Heart right ventricle (tissue), 16 donors: ENCODE measurements around the gene ZNF438. TPM values are rescaled to one million over a fixed set of nuclear protein-coding genes. Genes with fewer than 3 reads are reported as not detected.
A peak's percentile ranks its signal among the peaks of the same experiment; 100 is the strongest.

ENCODE experiments used
- ATAC-seq, 8 donors: fragments of 200-7000 bp; cut with Tn5 transposase; one replicate each; pipeline ENCODE4 v1.9.1; 2020; ENCODE audit warnings: mild to moderate bottlenecking in 8 of 8, moderate library complexity in 8 of 8, moderate number of reproducible peaks in 1 of 8
- DNase-seq, 2 donors: peaks; one replicate each; pipeline ENCODE4 v3.0.0-alpha.2; 2020
- H3K27ac ChIP-seq, 10 donors: fragments of 200-600 bp; sonication (generic) in 2 of 10; one replicate each; pipeline versions ENCODE4 v1.5.0 to v1.8.0; 2020 to 2022; ENCODE audit warnings: mild to moderate bottlenecking in 3 of 10
- H3K27me3 ChIP-seq, 7 donors: fragments of 200-600 bp; one replicate each; pipeline ENCODE4 v1.8.0; 2021 to 2022; ENCODE audit warnings: mild to moderate bottlenecking in 2 of 7
- H3K36me3 ChIP-seq, 9 donors: fragments of 200-600 bp; sonication (generic) in 1 of 9; one replicate each; pipeline versions ENCODE4 v1.5.0 to v1.8.0; 2020 to 2022; ENCODE audit warnings: mild to moderate bottlenecking in 2 of 9
- H3K4me1 ChIP-seq, 9 donors: fragments of 200-600 bp; sonication (generic) in 1 of 9; one replicate each; pipeline versions ENCODE4 v1.5.0 to v1.8.0; 2020 to 2022; ENCODE audit warnings: mild to moderate bottlenecking in 4 of 9
- H3K4me3 ChIP-seq, 10 donors: fragments of 200-600 bp; sonication (generic) in 2 of 10; one replicate each; pipeline versions ENCODE4 v1.5.0 to v1.8.0; 2020 to 2022; ENCODE audit warnings: mild to moderate bottlenecking in 7 of 10, moderate library complexity in 2 of 10
- H3K9me3 ChIP-seq, 11 donors: fragments of 200-600 bp in 10 of 11; sonication (generic) in 2 of 11; one replicate each; pipeline versions ENCODE4 v1.5.0 to v1.8.0; 2013 to 2022; ENCODE audit warnings: mild to moderate bottlenecking in 2 of 11, control low read depth in 1 of 11, moderate library complexity in 1 of 11
- WGBS, 2 donors: extraction: QIAGEN DNeasy Blood & Tissue Kit; methylation state at CpG; one replicate each; pipeline ENCODE4 v1.1.7; 2013; ENCODE audit warnings: inconsistent platforms in 1 of 2; 5-methylcytosine and 5-hydroxymethylcytosine counted together
- intact Hi-C, 10 donors: fragments of 100-400 bp; cut with DNase I; formaldehyde crosslinking; loops; one replicate each; pipeline versions ENCODE4 v1.11.1 to v1.14.2; 2022
- polyA plus RNA-seq, 2 donors: library from polyadenylated mRNA; stranded (reverse); fragments of 200-250 nt; gene quantifications; one replicate each; pipeline ENCODE4 v1.2.3, GENCODE V29; 2013
- total RNA-seq, 10 donors: library from RNA; stranded (reverse); fragmentation: NEBNext Ultra II Directional in 3 of 10; extraction: Animal tissue kit (Norgen Biotek cat#: 25700) in 3 of 10; gene quantifications; one replicate each; pipeline versions ENCODE4 v1.2.1 to v1.2.4, GENCODE V29; 2021 to 2023
- TF ChIP-seq, protein P1 (sequence below), 9 donors: fragments of 200-600 bp; sonication (generic) in 2 of 9; IDR thresholded peaks; one replicate each; pipeline versions ENCODE4 v1.5.0 to v1.8.0; 2021 to 2022; ENCODE audit warnings: antibody characterized with exemption in 9 of 9, mild to moderate bottlenecking in 5 of 9, moderate library complexity in 1 of 9
- donor health status: Arrhythmogenic right ventricular cardiomyopathy.
- donor health status: ischemic (EF 13 %, LVEDD 7.1; RV severe dilation, severe dysfunction).
- donor health status: healthy with polysubstance abuse.
- donor health status: DM: no; HTN: yes; CAD: no.
- donor health status: DM: no; HTN: no; CAD: no.
- donor health status: ischemic (EF 25% LVEDD 6.9; RV normal size, moderate dysfunction).
- donor health status: ischemic (EF 25% LVEDD 5.7; RV mildly dilated, moderate dysfunction).
- donor health status: healthy.
- donor health status: DM: yes; HTN: yes; CAD: no.
- donor health status: Ischemic cardiomyopathy.
- donor health status: ischemic (EF 35%, LVEDD 5.7; RV mildly dilated, moderate dysfunction).
- donor health status: nonischemic (EF 11% LVEDD 7.7; RV severe dilation, severe dysfunction).
- donor health status: DM: yes; HTN: yes; CAD: no.
- donor health status: PGD.
- donor health status: ischemic (EF 29% LVEDD 5.4; RV normal size, mild dysfunction).
- donor health status: nonischemic (EF 23%, LVEDD 6.1; RV moderate dilation, normal function).

ZNF438 gene
- total and polyA plus RNA-seq, 12 donors: 7.8 to 21.1 (median 12.4) TPM

DNA sequence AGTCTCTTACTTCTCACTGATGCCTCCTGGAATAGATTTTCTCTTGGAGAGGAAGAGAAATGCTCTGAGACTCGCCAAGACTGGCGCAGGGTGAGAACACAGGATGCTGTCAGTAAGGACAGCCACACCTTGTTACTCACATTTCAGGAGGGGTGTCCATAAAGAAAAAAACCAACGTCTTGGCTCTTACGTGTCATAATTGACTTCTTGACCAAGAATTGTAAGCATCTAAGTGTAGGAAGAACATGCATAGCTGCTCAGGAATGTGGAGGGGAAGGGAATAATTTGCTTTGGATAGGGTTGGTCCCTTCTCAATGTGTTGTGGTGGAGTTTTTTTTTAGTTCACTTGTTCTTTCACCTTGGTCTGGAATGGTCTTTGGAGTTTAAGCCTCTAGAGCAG lies 43.8 kb upstream of the ZNF438 start:
- intact Hi-C loops: no loop called here

DNA sequence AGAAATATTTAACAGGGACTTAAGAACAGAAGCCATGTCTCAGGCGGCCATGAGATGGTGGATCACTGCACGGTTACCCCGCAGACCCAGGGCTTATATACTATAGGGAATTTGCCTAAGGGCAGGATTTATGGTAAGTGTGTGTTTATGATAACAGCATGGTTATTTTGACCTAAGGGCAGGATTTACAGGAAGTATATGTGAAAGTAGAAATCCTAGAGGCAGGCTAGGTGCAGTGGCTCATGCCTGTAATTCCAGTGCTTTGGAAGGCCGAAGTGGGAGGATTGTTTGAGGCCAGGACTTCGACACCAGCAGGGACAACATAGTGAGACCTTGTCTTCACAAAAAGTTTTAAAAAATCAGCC lies 43.0 kb upstream of the ZNF438 start:
- ATAC-seq: no peak
- Histone ChIP-seq H3K27me3 (no peaks in the 10 kb centered on the region), H3K36me3 (no peaks in the 10 kb centered on the region), H3K27ac (peak overlapping the region in 8 of 10 donors; percentile 1 to 50 (median 32)), H3K4me1 (peaks cover 9 to 51% (median 33%) of the 10 kb centered on the region in 9 donors), H3K4me3 (no peak overlapping the region), H3K9me3 (no peaks in the 10 kb centered on the region)
- 88 to 89% methylated on average over 5 of the region's 5 CpGs for WGBS, 2 donors
- intact Hi-C loops: no loop called here
- TF ChIP-seq, protein P1, sequence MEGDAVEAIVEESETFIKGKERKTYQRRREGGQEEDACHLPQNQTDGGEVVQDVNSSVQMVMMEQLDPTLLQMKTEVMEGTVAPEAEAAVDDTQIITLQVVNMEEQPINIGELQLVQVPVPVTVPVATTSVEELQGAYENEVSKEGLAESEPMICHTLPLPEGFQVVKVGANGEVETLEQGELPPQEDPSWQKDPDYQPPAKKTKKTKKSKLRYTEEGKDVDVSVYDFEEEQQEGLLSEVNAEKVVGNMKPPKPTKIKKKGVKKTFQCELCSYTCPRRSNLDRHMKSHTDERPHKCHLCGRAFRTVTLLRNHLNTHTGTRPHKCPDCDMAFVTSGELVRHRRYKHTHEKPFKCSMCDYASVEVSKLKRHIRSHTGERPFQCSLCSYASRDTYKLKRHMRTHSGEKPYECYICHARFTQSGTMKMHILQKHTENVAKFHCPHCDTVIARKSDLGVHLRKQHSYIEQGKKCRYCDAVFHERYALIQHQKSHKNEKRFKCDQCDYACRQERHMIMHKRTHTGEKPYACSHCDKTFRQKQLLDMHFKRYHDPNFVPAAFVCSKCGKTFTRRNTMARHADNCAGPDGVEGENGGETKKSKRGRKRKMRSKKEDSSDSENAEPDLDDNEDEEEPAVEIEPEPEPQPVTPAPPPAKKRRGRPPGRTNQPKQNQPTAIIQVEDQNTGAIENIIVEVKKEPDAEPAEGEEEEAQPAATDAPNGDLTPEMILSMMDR (IDR thresholded peaks at IDR 0.05): no peak
- no peak for DNase-seq

More for the DNA sequence above, 43.8 kb upstream of the ZNF438 start:
- H3K4me1 ChIP-seq: peaks cover 8 to 43% (median 28%) of the 10 kb centered on the region in 9 donors
- 61 to 66% methylated on average over 4 of the region's 4 CpGs for WGBS, 2 donors
- H3K27ac ChIP-seq: peak overlapping the region in 7 of 10 donors; percentile 5 to 50 (median 28)
- no peaks in the 10 kb centered on the region for H3K9me3 ChIP-seq
- TF ChIP-seq, protein P1 (IDR thresholded peaks at IDR 0.05): no peak
- H3K4me3 ChIP-seq: no peak overlapping the region
- no peaks in the 10 kb centered on the region for H3K27me3 ChIP-seq
- H3K36me3 ChIP-seq: no peaks in the 10 kb centered on the region
- ATAC-seq (peak in 4 of 8 donors; percentile 31 to 65 (median 48)), DNase-seq (no peak)

DNA sequence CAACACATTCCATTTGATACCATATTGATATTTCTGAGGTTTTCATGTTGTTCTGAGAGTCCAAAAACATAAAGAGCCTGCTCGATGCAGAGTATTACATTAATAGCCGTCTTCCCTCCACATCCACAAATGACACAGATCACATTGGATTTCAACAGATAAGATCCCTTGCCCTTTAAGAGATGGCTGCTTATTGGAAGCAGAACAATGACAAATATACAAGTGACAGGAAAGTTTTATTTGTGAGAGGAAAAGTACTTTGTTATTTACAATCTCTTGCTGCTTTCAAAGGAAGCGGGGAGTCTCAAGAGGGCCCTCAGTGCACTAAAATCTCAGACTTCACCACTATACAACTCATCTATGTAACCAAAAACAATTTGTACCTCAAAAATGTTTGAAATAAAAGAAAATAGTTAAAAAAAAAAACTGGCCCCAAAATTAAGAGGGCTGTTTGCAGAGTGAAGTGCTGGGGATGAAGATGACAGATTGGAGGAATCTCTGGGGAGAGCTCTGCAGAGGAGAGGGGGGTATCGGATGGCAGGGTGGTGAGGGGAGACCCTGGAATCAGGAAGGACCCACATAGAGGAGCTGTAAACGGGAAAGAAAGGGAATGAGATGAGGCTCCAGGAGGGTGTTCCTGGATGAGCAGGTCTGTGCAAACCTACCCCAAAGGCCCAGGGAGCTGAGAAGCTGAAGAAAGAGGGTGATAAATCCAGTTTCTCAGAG lies 42.5 kb upstream of the ZNF438 start:
- no peak for ATAC-seq
- Histone ChIP-seq H3K4me3 (no peak overlapping the region), H3K27ac (peak overlapping the region in 7 of 10 donors; percentile 1 to 50 (median 36)), H3K36me3 (no peaks in the 10 kb centered on the region), H3K4me1 (peaks cover 9 to 55% (median 33%) of the 10 kb centered on the region in 9 donors), H3K9me3 (no peaks in the 10 kb centered on the region), H3K27me3 (no peaks in the 10 kb centered on the region)
- TF ChIP-seq, protein P1 (IDR thresholded peaks at IDR 0.05): no peak
- no peak for DNase-seq
- 60 to 74% methylated on average over 5 of the region's 5 CpGs for WGBS, 2 donors
- intact Hi-C loops: no loop called here

DNA sequence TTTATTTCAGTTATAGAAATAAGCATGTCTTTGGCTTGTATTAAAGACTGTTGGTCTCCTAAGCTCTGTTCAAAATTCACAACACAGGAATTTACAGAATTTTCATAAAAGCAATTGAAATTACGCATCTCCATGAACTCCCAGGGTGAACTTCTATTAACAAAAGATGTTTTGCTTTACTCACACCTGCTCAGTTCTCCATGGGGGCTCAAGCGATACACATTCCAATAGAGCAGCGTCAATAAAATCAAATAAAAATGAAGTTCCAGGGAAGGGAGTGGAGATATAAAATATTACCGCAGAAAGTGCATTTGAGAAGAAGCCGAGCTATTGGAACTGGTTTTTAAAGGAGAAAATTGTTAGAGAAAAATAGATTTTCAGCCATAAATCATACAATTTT lies 41.5 kb upstream of the ZNF438 start:
- WGBS, 2 donors: 97 to 98% methylated on average over 5 of the region's 5 CpGs
- Histone ChIP-seq H3K4me1 (peaks cover 9 to 56% (median 33%) of the 10 kb centered on the region in 9 donors), H3K27me3 (no peaks in the 10 kb centered on the region), H3K9me3 (no peaks in the 10 kb centered on the region), H3K36me3 (no peaks in the 10 kb centered on the region), H3K27ac (peak overlapping the region in 1 of 10 donors; percentile 44), H3K4me3 (no peak overlapping the region)
- TF ChIP-seq, protein P1 (IDR thresholded peaks at IDR 0.05): no peak
- intact Hi-C loops: no loop called here
- DNase-seq (no peak), ATAC-seq (no peak)
